RWPE2 (cell line): ENCODE data around the gene UFC1.

Source experiments
- ATAC-seq: fragments of 200-7000 bp; cut with Tn5 transposase; 3 replicates; pipeline ENCODE4 v1.9.1; 2021; ENCODE audit warnings: low read depth
- DNase-seq: peaks from one replicate; pipeline ENCODE4 v3.0.0-alpha.2; 2020; ENCODE audit warnings: low spot score
- H3K27ac ChIP-seq: fragments of 450-650 bp; 2 replicates; pipeline ENCODE4 v1.5.1; 2017; ENCODE audit warnings: mild to moderate bottlenecking; ENCODE audit not compliant: poor library complexity, severe bottlenecking
- H3K27me3 ChIP-seq: fragments of 250-450 bp; sonication (Bioruptor Pico); 2 replicates; pipeline ENCODE4 v1.5.1; 2021; ENCODE audit warnings: mild to moderate bottlenecking, moderate library complexity; ENCODE audit not compliant: insufficient read depth, poor library complexity, severe bottlenecking
- H3K36me3 ChIP-seq: fragments of 250-450 bp; sonication (Bioruptor Pico); 2 replicates; pipeline ENCODE4 v1.5.1; 2020; ENCODE audit warnings: low read depth, mild to moderate bottlenecking, moderate library complexity
- H3K4me1 ChIP-seq: fragments of 250-450 bp; sonication (Bioruptor Pico); 2 replicates; pipeline ENCODE4 v1.5.1; 2021; ENCODE audit warnings: mild to moderate bottlenecking, moderate library complexity; ENCODE audit not compliant: insufficient read depth, poor library complexity, severe bottlenecking
- H3K4me3 ChIP-seq: fragments of 250-450 bp; sonication (Bioruptor Pico); 2 replicates; pipeline ENCODE4 v1.5.1; 2021; ENCODE audit warnings: mild to moderate bottlenecking, moderate library complexity; ENCODE audit not compliant: severe bottlenecking
- H3K9me3 ChIP-seq: fragments of 250-450 bp; sonication (Bioruptor Pico); 2 replicates; pipeline ENCODE4 v1.5.1; 2021; ENCODE audit warnings: mild to moderate bottlenecking, moderate library complexity; ENCODE audit not compliant: severe bottlenecking
- TF ChIP-seq, protein P1 (sequence below): fragments of 450-650 bp; IDR thresholded peaks from one replicate; pipeline ENCODE4 v1.5.1; 2017; ENCODE audit warnings: mild to moderate bottlenecking, moderate library complexity; ENCODE audit not compliant: poor library complexity, severe bottlenecking

Gene UFC1

GRCh38 chr1:161172776-161173376 is 19.1 kb downstream of the UFC1 start:
- Histone ChIP-seq H3K4me1 (peaks cover 7% of the 10 kb centered on the region), H3K36me3 (peaks cover 49% of the 10 kb centered on the region), H3K4me3 (no peak overlapping the region), H3K27me3 (no peaks in the 10 kb centered on the region), H3K9me3 (no peaks in the 10 kb centered on the region), H3K27ac (no peak overlapping the region)
- ATAC-seq (no peak), DNase-seq (no peak)
- TF ChIP-seq, protein P1, sequence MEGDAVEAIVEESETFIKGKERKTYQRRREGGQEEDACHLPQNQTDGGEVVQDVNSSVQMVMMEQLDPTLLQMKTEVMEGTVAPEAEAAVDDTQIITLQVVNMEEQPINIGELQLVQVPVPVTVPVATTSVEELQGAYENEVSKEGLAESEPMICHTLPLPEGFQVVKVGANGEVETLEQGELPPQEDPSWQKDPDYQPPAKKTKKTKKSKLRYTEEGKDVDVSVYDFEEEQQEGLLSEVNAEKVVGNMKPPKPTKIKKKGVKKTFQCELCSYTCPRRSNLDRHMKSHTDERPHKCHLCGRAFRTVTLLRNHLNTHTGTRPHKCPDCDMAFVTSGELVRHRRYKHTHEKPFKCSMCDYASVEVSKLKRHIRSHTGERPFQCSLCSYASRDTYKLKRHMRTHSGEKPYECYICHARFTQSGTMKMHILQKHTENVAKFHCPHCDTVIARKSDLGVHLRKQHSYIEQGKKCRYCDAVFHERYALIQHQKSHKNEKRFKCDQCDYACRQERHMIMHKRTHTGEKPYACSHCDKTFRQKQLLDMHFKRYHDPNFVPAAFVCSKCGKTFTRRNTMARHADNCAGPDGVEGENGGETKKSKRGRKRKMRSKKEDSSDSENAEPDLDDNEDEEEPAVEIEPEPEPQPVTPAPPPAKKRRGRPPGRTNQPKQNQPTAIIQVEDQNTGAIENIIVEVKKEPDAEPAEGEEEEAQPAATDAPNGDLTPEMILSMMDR: no peak

DNA sequence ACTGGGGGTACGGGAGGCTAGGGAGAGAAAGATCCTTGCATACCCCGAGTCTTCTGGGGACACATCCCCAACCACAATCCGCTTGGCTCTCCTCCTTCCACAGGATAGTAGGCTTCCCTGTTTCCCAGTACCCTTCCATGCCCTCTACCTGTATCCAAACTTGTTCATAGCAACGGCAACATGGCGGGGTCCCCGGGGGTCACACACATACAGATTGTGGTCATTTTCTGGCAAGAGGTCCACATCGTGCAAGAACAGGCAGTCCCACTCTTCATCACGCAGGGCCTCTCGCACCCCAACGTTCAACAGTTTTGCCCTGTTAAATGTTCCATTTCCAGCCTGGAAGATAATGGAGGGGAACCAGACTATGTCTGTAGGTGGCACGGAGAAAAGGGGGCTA is 19.9 kb downstream of the UFC1 start:
- Histone ChIP-seq H3K4me3 (no peak overlapping the region), H3K4me1 (peaks cover 8% of the 10 kb centered on the region), H3K27ac (no peak overlapping the region), H3K9me3 (no peaks in the 10 kb centered on the region), H3K36me3 (peaks cover 49% of the 10 kb centered on the region), H3K27me3 (no peaks in the 10 kb centered on the region)
- no peak for DNase-seq
- no peak for ATAC-seq
- TF ChIP-seq, protein P1: no peak

GRCh38 chr1:161174911-161175310 is 21.1 kb downstream of the UFC1 start:
- H3K9me3 ChIP-seq: no peaks in the 10 kb centered on the region
- ATAC-seq: no peak
- TF ChIP-seq, protein P1: no peak
- no peak overlapping the region for H3K4me3 ChIP-seq
- peaks cover 8% of the 10 kb centered on the region for H3K4me1 ChIP-seq
- no peak overlapping the region for H3K27ac ChIP-seq
- no peak for DNase-seq
- H3K36me3 ChIP-seq: peaks cover 49% of the 10 kb centered on the region
- no peaks in the 10 kb centered on the region for H3K27me3 ChIP-seq

GRCh38 chr1:161175771-161176453 is 22.1 kb downstream of the UFC1 start:
- TF ChIP-seq, protein P1: no peak
- H3K27ac ChIP-seq: no peak overlapping the region

DNA sequence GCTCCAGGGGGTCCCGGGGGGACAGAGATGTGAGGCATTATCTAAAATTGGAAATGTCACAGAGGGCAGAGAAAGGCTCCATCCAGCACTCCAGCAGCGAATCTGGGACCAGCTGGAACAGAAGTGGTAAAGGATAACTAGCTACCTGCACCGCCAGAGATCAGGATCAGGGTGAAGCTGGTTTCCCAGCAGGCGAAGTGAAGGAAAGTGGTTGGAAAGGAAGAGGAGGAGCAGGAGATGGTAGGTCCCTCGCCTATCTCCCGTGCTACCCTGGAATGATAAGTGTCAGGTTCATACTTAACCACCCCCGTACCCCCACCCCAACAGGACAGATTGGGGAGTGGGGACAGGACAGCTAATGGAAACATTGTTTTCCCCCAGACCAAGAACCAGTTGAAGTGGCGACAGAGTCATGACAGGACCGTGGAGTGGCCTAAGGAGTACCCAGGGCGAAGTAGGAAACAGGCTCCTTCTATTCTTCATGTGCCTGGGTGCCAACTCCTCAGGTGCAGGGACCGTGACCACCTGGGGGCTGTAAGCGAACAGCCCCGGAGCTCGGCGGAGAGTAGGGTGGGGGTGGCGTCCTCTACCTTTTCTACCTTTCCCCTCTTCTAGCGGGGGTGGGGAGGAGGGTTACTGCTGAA is 22.8 kb downstream of the UFC1 start:
- Histone ChIP-seq H3K27ac (peak overlapping the region; percentile 10), H3K4me1 (peaks cover 8% of the 10 kb centered on the region), H3K4me3 (peak overlapping the region; percentile 67), H3K27me3 (no peaks in the 10 kb centered on the region), H3K9me3 (no peaks in the 10 kb centered on the region), H3K36me3 (peaks cover 36% of the 10 kb centered on the region)
- DNase-seq (no peak), ATAC-seq (peak; percentile 2; the same call in 2 of the 3 replicates)
- TF ChIP-seq, protein P1: no peak

More at GRCh38 chr1:161175771-161176453, 22.1 kb downstream of the UFC1 start:
- H3K4me1 ChIP-seq: peaks cover 8% of the 10 kb centered on the region
- ATAC-seq: no peak
- peaks cover 43% of the 10 kb centered on the region for H3K36me3 ChIP-seq
- H3K9me3 ChIP-seq: no peaks in the 10 kb centered on the region
- no peak for DNase-seq
- H3K4me3 ChIP-seq: peak overlapping the region; percentile 67
- H3K27me3 ChIP-seq: no peaks in the 10 kb centered on the region
